ENCODE data around the gene PRCC. TPM values are rescaled to one million over a fixed set of nuclear protein-coding genes. Genes with fewer than 3 reads are reported as not detected.
A peak's percentile ranks its signal among the peaks of the same experiment; 100 is the strongest.

Gene PRCC
- total and polyA plus RNA-seq, 2 of the 13 experiments (the other 11 are each of a cell fraction or from before 2014, with no cell fraction given), result 24.2 to 40.5 TPM

DNA sequence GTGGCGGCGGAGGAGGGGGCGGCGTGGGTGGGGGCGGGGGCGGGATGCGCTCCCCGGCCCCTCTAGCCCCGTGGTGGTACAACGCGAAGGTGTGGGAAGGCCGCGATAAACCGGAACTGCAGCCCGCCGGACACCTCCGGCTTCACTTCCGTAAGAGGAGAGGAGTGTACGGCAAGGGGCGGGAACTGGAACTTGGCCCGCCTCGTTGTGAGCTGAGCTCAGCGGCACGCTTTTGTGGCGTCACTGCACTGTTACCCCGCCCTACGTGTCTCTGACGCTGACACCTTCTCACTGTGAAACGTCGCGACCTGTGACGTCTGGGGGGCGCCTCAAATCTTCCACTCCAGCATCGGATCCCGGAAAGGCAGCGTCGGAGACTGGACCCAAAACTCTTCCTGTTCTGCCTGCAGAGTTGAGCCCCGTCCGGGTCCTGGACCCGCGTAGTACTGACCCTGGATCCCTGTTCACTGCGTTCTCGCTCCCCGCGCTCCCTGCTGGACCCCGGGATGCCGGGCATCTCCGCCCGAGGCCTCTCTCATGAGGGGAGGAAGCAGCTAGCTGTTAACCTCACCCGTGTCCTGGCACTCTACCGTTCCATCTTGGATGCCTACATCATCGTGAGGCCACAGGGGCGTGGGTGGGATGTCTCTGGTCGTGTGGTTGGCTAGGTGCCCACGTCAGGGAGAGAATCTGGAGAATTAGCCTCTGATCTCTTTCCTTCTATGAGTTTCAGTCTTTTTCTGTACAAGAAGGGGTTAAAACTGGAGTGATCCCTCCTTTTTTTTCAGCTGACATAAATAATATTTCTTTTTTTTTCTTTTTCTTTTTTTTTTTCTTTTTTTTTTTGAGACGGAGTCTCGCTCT, 38.5 kb upstream of the PRCC start, which contains the start of gene ISG20L2 (continued):
- peak; percentile 63 for TF ChIP-seq KDM5B (CRISPR knock-in tag; IDR thresholded peaks at IDR 0.05; ENCODE audit: borderline replicate concordance)
- TF ChIP-seq MXI1 (IDR thresholded peaks at IDR 0.05; ENCODE audit: borderline replicate concordance, low read depth, low read length), result peak; percentile 38; the same call in 1 of the 3 replicates
- no peak for TF ChIP-seq CHD4 (IDR thresholded peaks at IDR 0.05; ENCODE audit: borderline replicate concordance, low read length)
- no peak for TF ChIP-seq ZNF670 (CRISPR knock-in tag; IDR thresholded peaks at IDR 0.05; ENCODE audit: borderline replicate concordance)
- no peak for TF ChIP-seq SMARCC2 (IDR thresholded peaks at IDR 0.05)
- no peak for TF ChIP-seq PRPF4 (IDR thresholded peaks at IDR 0.05; ENCODE audit: low read depth, low read length, poor library complexity, severe bottlenecking)
- TF ChIP-seq ZFP36L2 (CRISPR knock-in tag; IDR thresholded peaks at IDR 0.05), result no peak
- no peak for TF ChIP-seq MEF2D (CRISPR knock-in tag; IDR thresholded peaks at IDR 0.05)
- TF ChIP-seq TCF12 (IDR thresholded peaks at IDR 0.05), result no peak
- no peak for TF ChIP-seq TCF12 (CRISPR knock-in tag; IDR thresholded peaks at IDR 0.05)
- TF ChIP-seq, protein P1, sequence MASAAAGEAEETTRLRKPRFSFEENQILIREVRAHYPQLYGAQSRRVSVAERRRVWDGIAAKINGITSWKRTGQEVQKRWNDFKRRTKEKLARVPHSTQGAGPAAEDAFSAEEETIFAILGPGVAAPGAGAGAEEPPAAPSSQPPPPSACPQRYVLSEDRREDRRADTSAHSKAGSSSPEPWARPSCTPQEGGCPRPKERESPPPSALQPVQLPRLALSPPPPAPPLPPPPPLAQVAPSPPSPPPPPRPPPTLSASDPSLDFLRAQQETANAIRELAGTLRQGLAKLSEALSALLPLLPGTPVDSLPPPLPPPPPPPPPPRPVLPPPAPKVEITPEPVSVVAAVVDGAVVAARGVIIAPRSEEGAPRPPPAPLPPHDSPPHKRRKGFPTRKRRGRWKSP (CRISPR knock-in tag; IDR thresholded peaks at IDR 0.05), result no peak
- TF ChIP-seq, protein P2, sequence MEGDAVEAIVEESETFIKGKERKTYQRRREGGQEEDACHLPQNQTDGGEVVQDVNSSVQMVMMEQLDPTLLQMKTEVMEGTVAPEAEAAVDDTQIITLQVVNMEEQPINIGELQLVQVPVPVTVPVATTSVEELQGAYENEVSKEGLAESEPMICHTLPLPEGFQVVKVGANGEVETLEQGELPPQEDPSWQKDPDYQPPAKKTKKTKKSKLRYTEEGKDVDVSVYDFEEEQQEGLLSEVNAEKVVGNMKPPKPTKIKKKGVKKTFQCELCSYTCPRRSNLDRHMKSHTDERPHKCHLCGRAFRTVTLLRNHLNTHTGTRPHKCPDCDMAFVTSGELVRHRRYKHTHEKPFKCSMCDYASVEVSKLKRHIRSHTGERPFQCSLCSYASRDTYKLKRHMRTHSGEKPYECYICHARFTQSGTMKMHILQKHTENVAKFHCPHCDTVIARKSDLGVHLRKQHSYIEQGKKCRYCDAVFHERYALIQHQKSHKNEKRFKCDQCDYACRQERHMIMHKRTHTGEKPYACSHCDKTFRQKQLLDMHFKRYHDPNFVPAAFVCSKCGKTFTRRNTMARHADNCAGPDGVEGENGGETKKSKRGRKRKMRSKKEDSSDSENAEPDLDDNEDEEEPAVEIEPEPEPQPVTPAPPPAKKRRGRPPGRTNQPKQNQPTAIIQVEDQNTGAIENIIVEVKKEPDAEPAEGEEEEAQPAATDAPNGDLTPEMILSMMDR (CRISPR knock-in tag; IDR thresholded peaks at IDR 0.05), result 0 out of 2 replicates have a peak, but pooled peaks have one; percentile 21
- peak; percentile 11; the same call in 1 of the 2 replicates for TF ChIP-seq HDAC1 (CRISPR knock-in tag; IDR thresholded peaks at IDR 0.05)
- peak; percentile 39; the same call in 1 of the 2 replicates for TF ChIP-seq MTA1 (CRISPR knock-in tag; IDR thresholded peaks at IDR 0.05; ENCODE audit: borderline replicate concordance)
- TF ChIP-seq, protein P3, sequence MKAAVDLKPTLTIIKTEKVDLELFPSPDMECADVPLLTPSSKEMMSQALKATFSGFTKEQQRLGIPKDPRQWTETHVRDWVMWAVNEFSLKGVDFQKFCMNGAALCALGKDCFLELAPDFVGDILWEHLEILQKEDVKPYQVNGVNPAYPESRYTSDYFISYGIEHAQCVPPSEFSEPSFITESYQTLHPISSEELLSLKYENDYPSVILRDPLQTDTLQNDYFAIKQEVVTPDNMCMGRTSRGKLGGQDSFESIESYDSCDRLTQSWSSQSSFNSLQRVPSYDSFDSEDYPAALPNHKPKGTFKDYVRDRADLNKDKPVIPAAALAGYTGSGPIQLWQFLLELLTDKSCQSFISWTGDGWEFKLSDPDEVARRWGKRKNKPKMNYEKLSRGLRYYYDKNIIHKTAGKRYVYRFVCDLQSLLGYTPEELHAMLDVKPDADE (CRISPR knock-in tag; IDR thresholded peaks at IDR 0.05), result no peak
- TF ChIP-seq, protein P4, sequence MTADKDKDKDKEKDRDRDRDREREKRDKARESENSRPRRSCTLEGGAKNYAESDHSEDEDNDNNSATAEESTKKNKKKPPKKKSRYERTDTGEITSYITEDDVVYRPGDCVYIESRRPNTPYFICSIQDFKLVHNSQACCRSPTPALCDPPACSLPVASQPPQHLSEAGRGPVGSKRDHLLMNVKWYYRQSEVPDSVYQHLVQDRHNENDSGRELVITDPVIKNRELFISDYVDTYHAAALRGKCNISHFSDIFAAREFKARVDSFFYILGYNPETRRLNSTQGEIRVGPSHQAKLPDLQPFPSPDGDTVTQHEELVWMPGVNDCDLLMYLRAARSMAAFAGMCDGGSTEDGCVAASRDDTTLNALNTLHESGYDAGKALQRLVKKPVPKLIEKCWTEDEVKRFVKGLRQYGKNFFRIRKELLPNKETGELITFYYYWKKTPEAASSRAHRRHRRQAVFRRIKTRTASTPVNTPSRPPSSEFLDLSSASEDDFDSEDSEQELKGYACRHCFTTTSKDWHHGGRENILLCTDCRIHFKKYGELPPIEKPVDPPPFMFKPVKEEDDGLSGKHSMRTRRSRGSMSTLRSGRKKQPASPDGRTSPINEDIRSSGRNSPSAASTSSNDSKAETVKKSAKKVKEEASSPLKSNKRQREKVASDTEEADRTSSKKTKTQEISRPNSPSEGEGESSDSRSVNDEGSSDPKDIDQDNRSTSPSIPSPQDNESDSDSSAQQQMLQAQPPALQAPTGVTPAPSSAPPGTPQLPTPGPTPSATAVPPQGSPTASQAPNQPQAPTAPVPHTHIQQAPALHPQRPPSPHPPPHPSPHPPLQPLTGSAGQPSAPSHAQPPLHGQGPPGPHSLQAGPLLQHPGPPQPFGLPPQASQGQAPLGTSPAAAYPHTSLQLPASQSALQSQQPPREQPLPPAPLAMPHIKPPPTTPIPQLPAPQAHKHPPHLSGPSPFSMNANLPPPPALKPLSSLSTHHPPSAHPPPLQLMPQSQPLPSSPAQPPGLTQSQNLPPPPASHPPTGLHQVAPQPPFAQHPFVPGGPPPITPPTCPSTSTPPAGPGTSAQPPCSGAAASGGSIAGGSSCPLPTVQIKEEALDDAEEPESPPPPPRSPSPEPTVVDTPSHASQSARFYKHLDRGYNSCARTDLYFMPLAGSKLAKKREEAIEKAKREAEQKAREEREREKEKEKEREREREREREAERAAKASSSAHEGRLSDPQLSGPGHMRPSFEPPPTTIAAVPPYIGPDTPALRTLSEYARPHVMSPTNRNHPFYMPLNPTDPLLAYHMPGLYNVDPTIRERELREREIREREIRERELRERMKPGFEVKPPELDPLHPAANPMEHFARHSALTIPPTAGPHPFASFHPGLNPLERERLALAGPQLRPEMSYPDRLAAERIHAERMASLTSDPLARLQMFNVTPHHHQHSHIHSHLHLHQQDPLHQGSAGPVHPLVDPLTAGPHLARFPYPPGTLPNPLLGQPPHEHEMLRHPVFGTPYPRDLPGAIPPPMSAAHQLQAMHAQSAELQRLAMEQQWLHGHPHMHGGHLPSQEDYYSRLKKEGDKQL (CRISPR knock-in tag; IDR thresholded peaks at IDR 0.05; ENCODE audit: low read depth), result no peak
- no peak for TF ChIP-seq RARG (CRISPR knock-in tag; IDR thresholded peaks at IDR 0.05; ENCODE audit: low read depth)
- no peak for TF ChIP-seq ZNF572 (CRISPR knock-in tag; IDR thresholded peaks at IDR 0.05)
- 0 out of 2 replicates have a peak, but pooled peaks have one; percentile 38 for TF ChIP-seq HNRNPL (IDR thresholded peaks at IDR 0.05; ENCODE audit: low read depth, low read length)
